GM12878 (cell line): ENCODE results near the gene SCMH1.

Experiments used
- BACH1 ChIP-seq: fragments of 450-650 bp; IDR thresholded peaks from 2 replicates; pipeline ENCODE4 v1.6.1; 2017; ENCODE audit warnings: mild to moderate bottlenecking, borderline replicate concordance
- MXI1 ChIP-seq: fragments of 150-350 bp; IDR thresholded peaks from 2 replicates; pipeline ENCODE4 v1.6.1; 2011; ENCODE audit warnings: low read depth, mild to moderate bottlenecking, inconsistent platforms, low read length, improper control_type of control experiment
- POLR2A ChIP-seq: IDR thresholded peaks from 2 replicates; pipeline ENCODE4 v1.6.1; 2011; ENCODE audit warnings: low read depth, mild to moderate bottlenecking, low read length
- POLR2AphosphoS5 ChIP-seq: IDR thresholded peaks from 2 replicates; pipeline ENCODE4 v1.6.1; 2011; ENCODE audit warnings: mild to moderate bottlenecking, low read length, inconsistent platforms
- REST ChIP-seq: IDR thresholded peaks from 2 replicates; pipeline ENCODE4 v1.6.1; 2012; ENCODE audit warnings: mild to moderate bottlenecking, low read depth, low read length
- TAF1 ChIP-seq: IDR thresholded peaks from 2 replicates; pipeline ENCODE4 v1.6.1; 2011; ENCODE audit warnings: mild to moderate bottlenecking, low read depth, low read length, borderline replicate concordance

- TF ChIP-seq TAF1 (no peak), REST (no peak), BACH1 (no peak), POLR2A (no peak), POLR2AphosphoS5 (no peak), MXI1 (no peak)
These were observed 41.4 kb downstream of the SCMH1 start for GRCh38 chr1:41200728-41201127.
